GM12865 (cell line): ENCODE results near the gene ALG1.

Source experiments
- DNase-seq: peaks from one replicate; pipeline ENCODE4 v3.0.0; 2010; ENCODE audit warnings: low read depth
- H3K4me3 ChIP-seq: 2 replicates; pipeline ENCODE4 v1.5.1; 2011; ENCODE audit warnings: mild to moderate bottlenecking, low read depth, low read length, control low read depth
- TF ChIP-seq, protein P1 (sequence below): IDR thresholded peaks from 2 replicates; pipeline ENCODE4 v1.5.1; 2011; ENCODE audit warnings: low read length, control low read depth, low read depth, inconsistent platforms; ENCODE audit not compliant: insufficient read depth; ENCODE audit errors: missing control alignments

ALG1 gene, protein sequence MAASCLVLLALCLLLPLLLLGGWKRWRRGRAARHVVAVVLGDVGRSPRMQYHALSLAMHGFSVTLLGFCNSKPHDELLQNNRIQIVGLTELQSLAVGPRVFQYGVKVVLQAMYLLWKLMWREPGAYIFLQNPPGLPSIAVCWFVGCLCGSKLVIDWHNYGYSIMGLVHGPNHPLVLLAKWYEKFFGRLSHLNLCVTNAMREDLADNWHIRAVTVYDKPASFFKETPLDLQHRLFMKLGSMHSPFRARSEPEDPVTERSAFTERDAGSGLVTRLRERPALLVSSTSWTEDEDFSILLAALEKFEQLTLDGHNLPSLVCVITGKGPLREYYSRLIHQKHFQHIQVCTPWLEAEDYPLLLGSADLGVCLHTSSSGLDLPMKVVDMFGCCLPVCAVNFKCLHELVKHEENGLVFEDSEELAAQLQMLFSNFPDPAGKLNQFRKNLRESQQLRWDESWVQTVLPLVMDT

DNA sequence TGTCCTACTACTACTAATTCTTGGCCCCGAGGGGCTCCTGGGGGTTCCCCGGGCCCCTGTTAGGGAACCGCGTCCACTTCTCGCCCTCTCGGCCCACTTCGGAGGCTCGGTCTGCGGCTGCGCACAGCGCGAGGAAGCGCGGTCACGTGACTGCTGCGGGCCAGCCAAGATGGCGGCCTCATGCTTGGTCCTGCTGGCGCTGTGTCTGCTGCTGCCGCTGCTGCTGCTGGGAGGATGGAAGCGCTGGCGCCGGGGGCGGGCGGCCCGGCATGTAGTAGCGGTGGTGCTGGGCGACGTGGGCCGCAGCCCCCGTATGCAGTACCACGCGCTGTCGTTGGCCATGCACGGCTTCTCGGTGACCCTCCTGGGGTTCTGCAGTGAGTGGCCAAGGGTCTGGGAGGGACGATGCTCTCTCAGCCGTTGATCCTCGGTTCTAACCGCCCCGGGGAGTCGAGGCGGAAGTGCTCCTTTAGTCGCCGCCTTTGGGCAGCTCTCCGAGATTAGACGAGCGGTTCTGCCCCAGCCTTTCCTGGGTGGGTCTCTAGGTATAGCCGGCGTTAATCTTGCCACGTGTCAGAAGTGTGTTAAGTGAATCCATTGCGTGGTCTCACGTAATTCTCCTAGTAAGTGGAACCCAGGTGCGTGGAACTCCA, at the start of gene ALG1:
Gene ALG1 (plus strand): TSS at position 163 of the 653 bp plus-strand sequence. CDS start 7 bp downstream, at position 170.
- peak within 1 kb of the TSS; percentile 71 for H3K4me3 ChIP-seq
- peak; percentile 94 for DNase-seq
- TF ChIP-seq, protein P1, sequence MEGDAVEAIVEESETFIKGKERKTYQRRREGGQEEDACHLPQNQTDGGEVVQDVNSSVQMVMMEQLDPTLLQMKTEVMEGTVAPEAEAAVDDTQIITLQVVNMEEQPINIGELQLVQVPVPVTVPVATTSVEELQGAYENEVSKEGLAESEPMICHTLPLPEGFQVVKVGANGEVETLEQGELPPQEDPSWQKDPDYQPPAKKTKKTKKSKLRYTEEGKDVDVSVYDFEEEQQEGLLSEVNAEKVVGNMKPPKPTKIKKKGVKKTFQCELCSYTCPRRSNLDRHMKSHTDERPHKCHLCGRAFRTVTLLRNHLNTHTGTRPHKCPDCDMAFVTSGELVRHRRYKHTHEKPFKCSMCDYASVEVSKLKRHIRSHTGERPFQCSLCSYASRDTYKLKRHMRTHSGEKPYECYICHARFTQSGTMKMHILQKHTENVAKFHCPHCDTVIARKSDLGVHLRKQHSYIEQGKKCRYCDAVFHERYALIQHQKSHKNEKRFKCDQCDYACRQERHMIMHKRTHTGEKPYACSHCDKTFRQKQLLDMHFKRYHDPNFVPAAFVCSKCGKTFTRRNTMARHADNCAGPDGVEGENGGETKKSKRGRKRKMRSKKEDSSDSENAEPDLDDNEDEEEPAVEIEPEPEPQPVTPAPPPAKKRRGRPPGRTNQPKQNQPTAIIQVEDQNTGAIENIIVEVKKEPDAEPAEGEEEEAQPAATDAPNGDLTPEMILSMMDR: no peak

DNA sequence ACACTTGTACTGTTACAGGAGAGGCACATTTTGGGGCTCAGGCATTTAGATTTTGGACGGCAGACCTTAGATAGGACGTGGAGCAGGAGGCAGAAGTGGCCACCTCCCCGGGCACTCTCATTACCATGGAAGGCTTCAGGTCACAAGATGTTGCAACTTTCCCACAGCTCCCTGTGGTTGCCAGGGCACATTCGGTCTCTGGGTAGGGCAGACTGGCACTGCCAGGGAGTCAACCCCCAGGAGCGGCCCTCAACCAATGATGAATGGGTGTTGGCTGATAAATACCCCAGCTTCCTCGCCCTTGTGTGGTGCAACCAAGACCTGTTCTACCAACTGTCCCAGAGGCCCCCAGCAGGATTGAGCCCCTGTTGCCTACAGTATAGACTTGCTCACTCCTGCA, 49.1 kb upstream of the ALG1 start:
- TF ChIP-seq, protein P1: no peak
- H3K4me3 ChIP-seq: no peak overlapping the region
- DNase-seq: no peak

DNA sequence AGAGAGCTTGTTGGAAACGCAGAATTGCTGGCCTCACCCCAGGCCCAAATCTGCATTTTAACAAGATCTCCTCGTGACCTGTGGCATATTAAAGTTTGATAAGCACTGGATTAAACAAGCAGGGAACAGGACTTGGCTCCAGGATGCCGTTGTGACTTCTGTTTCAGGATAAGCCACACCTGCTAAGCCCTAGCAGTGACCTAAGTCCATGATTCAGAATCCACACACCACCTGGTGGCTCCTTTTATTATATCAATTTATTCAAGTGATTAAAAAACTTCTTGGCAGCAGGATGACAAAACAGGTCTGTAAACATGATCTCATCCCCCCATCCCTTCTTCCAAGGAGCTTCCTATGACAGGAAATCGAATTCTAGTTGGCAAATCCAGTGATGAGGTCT, 47.0 kb upstream of the ALG1 start:
- TF ChIP-seq, protein P1: no peak
- DNase-seq: peak; percentile 30
- no peak overlapping the region for H3K4me3 ChIP-seq

DNA sequence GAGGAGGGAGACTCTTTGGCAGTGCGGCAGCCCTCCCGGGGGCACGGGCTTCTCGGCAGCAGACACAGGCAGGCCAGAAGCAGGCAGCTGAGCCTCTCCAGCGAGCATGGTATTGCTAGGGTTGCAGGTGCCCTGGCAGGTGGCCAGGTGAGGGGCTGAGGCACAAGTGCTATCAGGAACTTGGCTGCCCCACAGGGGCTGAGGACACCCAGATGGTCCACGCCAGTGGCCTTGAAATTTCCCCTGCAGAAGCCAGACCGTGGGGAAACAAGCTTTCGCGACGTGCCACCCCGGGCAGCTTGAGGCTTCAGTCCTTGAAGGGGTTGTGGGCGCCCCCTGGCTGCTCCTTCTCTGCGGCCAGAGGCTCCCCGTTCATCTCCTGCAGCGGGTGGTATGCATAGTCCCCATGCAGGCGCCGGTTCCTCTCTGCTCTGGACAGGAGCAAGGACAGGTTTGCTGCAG, 46.4 kb upstream of the ALG1 start:
- DNase-seq: peak; percentile 41
- TF ChIP-seq, protein P1: peak; percentile 25
- no peak overlapping the region for H3K4me3 ChIP-seq

DNA sequence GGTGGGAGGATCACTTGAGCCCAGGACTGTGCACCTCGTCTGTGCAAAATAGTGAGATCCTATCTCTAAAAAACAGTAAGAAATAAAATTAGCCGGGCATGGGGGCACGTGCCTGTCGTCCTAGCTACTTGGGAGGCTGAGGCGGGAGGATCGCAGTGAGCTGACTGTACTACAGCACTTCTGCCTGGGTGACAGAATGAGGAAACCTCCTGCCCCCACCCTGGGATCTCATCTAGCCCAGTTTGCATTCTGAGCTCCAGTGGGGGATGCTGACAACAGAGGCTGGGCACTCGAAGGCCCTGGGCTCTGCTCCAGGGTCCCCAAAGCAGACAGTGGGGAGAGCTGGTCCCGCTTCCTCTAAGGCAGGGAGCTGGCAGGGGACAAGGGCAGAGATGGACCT, 45.0 kb upstream of the ALG1 start:
- no peak for DNase-seq
- no peak overlapping the region for H3K4me3 ChIP-seq
- TF ChIP-seq, protein P1: no peak

DNA sequence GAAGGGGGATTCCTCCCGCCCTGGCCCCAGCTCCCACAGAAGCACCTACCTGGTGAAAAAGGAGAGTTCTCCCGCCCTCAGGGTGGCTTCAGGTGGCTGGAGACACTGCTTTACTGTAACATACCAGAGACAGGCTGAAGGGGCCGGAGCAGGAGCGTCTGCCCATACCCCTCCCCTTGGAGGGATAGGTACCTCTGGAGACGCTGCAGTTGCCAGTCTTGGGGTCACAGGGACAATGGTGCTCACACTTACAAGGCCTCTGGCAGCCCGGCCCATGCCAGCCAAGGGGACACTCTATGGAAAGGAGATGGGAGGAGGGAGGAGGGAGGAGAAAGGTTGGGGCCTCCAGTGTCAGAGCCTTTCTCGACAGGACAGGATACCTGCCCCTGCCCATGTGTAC, 44.6 kb upstream of the ALG1 start:
- no peak for DNase-seq
- TF ChIP-seq, protein P1: no peak

More for the DNA sequence above, 44.6 kb upstream of the ALG1 start:
- no peak overlapping the region for H3K4me3 ChIP-seq
